GM23338 (cell line): ENCODE data around the gene NCKAP5.

ENCODE experiments used
- EZH2 ChIP-seq: fragments of 200-600 bp; sonication (generic); IDR thresholded peaks from one replicate; pipeline ENCODE4 v1.8.0; 2017; ENCODE audit warnings: antibody characterized with exemption, mild to moderate bottlenecking, low read depth; ENCODE audit not compliant: unreplicated experiment
- JUNB ChIP-seq: IDR thresholded peaks from one replicate; pipeline ENCODE4 v1.6.1; 2016; ENCODE audit warnings: antibody characterized with exemption; ENCODE audit not compliant: unreplicated experiment
- POLR2AphosphoS5 ChIP-seq: IDR thresholded peaks from 2 replicates; pipeline ENCODE4 v1.6.1; 2016; ENCODE audit warnings: antibody characterized with exemption, low read depth
- TF ChIP-seq, protein P1 (sequence below), 2 experiments: fragments of 200-600 bp in 1 of 2; sonication (generic) in 1 of 2; conservative IDR thresholded peaks; 2 replicates each; pipeline versions ENCODE4 v1.5.1 to v1.6.1; 2016 to 2017; ENCODE audit warnings: antibody characterized with exemption in 2 of 2, low read depth in 2 of 2, mild to moderate bottlenecking in 2 of 2, moderate library complexity in 1 of 2
- TF ChIP-seq, protein P2 (sequence below): IDR thresholded peaks from one replicate; pipeline ENCODE4 v1.6.1; 2018; ENCODE audit warnings: antibody characterized with exemption; ENCODE audit not compliant: unreplicated experiment

DNA sequence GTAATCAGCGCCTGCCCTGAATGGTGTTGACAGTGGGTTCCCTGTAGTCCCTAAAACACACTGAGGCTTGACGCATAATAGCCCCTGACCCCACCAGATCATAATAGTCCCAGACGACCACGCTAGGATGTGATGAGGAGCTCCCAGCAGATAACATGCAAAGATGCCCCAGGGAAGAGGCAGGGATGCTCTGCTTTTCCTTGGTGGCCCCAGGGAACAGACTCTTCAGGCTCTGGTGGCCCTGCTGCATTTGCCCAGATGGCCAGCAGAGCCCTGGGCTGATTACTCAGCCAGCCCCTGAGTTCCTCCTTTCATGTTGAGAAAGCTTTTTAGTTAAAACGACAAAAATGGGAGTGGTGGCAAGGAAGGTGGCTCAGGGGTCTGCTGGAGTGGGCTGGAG, 5.9 kb upstream of the NCKAP5 start:
- TF ChIP-seq, protein P1, sequence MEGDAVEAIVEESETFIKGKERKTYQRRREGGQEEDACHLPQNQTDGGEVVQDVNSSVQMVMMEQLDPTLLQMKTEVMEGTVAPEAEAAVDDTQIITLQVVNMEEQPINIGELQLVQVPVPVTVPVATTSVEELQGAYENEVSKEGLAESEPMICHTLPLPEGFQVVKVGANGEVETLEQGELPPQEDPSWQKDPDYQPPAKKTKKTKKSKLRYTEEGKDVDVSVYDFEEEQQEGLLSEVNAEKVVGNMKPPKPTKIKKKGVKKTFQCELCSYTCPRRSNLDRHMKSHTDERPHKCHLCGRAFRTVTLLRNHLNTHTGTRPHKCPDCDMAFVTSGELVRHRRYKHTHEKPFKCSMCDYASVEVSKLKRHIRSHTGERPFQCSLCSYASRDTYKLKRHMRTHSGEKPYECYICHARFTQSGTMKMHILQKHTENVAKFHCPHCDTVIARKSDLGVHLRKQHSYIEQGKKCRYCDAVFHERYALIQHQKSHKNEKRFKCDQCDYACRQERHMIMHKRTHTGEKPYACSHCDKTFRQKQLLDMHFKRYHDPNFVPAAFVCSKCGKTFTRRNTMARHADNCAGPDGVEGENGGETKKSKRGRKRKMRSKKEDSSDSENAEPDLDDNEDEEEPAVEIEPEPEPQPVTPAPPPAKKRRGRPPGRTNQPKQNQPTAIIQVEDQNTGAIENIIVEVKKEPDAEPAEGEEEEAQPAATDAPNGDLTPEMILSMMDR (conservative IDR thresholded peaks at IDR 0.05; ENCODE audit: low read depth in 2 of 2), result no peak
- TF ChIP-seq POLR2AphosphoS5, result no peak
- no peak for TF ChIP-seq EZH2
- TF ChIP-seq, protein P2, sequence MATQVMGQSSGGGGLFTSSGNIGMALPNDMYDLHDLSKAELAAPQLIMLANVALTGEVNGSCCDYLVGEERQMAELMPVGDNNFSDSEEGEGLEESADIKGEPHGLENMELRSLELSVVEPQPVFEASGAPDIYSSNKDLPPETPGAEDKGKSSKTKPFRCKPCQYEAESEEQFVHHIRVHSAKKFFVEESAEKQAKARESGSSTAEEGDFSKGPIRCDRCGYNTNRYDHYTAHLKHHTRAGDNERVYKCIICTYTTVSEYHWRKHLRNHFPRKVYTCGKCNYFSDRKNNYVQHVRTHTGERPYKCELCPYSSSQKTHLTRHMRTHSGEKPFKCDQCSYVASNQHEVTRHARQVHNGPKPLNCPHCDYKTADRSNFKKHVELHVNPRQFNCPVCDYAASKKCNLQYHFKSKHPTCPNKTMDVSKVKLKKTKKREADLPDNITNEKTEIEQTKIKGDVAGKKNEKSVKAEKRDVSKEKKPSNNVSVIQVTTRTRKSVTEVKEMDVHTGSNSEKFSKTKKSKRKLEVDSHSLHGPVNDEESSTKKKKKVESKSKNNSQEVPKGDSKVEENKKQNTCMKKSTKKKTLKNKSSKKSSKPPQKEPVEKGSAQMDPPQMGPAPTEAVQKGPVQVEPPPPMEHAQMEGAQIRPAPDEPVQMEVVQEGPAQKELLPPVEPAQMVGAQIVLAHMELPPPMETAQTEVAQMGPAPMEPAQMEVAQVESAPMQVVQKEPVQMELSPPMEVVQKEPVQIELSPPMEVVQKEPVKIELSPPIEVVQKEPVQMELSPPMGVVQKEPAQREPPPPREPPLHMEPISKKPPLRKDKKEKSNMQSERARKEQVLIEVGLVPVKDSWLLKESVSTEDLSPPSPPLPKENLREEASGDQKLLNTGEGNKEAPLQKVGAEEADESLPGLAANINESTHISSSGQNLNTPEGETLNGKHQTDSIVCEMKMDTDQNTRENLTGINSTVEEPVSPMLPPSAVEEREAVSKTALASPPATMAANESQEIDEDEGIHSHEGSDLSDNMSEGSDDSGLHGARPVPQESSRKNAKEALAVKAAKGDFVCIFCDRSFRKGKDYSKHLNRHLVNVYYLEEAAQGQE, result no peak
- no peak for TF ChIP-seq JUNB
